ENCODE results near the gene ITGA1. TPM values are rescaled to one million over a fixed set of nuclear protein-coding genes. Genes with fewer than 3 reads are reported as not detected.

The ITGA1 gene
- total and polyA plus RNA-seq, 2 of the 13 experiments (the other 11 are each of a cell fraction or from before 2014, with no cell fraction given), result 23.1 to 28.6 TPM

GRCh38 chr5:52956915-52957747 is 169.4 kb downstream of the ITGA1 start (continued):
- TF ChIP-seq, protein P1, sequence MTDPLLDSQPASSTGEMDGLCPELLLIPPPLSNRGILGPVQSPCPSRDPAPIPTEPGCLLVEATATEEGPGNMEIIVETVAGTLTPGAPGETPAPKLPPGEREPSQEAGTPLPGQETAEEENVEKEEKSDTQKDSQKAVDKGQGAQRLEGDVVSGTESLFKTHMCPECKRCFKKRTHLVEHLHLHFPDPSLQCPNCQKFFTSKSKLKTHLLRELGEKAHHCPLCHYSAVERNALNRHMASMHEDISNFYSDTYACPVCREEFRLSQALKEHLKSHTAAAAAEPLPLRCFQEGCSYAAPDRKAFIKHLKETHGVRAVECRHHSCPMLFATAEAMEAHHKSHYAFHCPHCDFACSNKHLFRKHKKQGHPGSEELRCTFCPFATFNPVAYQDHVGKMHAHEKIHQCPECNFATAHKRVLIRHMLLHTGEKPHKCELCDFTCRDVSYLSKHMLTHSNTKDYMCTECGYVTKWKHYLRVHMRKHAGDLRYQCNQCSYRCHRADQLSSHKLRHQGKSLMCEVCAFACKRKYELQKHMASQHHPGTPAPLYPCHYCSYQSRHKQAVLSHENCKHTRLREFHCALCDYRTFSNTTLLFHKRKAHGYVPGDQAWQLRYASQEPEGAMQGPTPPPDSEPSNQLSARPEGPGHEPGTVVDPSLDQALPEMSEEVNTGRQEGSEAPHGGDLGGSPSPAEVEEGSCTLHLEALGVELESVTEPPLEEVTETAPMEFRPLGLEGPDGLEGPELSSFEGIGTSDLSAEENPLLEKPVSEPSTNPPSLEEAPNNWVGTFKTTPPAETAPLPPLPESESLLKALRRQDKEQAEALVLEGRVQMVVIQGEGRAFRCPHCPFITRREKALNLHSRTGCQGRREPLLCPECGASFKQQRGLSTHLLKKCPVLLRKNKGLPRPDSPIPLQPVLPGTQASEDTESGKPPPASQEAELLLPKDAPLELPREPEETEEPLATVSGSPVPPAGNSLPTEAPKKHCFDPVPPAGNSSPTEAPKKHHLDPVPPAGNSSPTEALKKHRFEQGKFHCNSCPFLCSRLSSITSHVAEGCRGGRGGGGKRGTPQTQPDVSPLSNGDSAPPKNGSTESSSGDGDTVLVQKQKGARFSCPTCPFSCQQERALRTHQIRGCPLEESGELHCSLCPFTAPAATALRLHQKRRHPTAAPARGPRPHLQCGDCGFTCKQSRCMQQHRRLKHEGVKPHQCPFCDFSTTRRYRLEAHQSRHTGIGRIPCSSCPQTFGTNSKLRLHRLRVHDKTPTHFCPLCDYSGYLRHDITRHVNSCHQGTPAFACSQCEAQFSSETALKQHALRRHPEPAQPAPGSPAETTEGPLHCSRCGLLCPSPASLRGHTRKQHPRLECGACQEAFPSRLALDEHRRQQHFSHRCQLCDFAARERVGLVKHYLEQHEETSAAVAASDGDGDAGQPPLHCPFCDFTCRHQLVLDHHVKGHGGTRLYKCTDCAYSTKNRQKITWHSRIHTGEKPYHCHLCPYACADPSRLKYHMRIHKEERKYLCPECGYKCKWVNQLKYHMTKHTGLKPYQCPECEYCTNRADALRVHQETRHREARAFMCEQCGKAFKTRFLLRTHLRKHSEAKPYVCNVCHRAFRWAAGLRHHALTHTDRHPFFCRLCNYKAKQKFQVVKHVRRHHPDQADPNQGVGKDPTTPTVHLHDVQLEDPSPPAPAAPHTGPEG (CRISPR knock-in tag; IDR thresholded peaks at IDR 0.05), result no peak
- TF ChIP-seq ZIK1 (CRISPR knock-in tag; IDR thresholded peaks at IDR 0.05; ENCODE audit: borderline replicate concordance, low read depth), result no peak
- TF ChIP-seq MIER3 (CRISPR knock-in tag; IDR thresholded peaks at IDR 0.05; ENCODE audit: borderline replicate concordance), result no peak
- 0 out of 2 replicates have a peak, but pooled peaks have one; percentile 48 for TF ChIP-seq NKX3-1 (CRISPR knock-in tag; IDR thresholded peaks at IDR 0.05)
- TF ChIP-seq BCL6 (CRISPR knock-in tag; IDR thresholded peaks at IDR 0.05), result no peak
- TF ChIP-seq ZSCAN12 (CRISPR knock-in tag; IDR thresholded peaks at IDR 0.05), result no peak
- peak; percentile 16; the same call in 1 of the 2 replicates for TF ChIP-seq SP5 (CRISPR knock-in tag; IDR thresholded peaks at IDR 0.05; ENCODE audit: borderline replicate concordance, low read depth)
- no peak for TF ChIP-seq ZNF557 (CRISPR knock-in tag; IDR thresholded peaks at IDR 0.05)
- TF ChIP-seq, protein P2, sequence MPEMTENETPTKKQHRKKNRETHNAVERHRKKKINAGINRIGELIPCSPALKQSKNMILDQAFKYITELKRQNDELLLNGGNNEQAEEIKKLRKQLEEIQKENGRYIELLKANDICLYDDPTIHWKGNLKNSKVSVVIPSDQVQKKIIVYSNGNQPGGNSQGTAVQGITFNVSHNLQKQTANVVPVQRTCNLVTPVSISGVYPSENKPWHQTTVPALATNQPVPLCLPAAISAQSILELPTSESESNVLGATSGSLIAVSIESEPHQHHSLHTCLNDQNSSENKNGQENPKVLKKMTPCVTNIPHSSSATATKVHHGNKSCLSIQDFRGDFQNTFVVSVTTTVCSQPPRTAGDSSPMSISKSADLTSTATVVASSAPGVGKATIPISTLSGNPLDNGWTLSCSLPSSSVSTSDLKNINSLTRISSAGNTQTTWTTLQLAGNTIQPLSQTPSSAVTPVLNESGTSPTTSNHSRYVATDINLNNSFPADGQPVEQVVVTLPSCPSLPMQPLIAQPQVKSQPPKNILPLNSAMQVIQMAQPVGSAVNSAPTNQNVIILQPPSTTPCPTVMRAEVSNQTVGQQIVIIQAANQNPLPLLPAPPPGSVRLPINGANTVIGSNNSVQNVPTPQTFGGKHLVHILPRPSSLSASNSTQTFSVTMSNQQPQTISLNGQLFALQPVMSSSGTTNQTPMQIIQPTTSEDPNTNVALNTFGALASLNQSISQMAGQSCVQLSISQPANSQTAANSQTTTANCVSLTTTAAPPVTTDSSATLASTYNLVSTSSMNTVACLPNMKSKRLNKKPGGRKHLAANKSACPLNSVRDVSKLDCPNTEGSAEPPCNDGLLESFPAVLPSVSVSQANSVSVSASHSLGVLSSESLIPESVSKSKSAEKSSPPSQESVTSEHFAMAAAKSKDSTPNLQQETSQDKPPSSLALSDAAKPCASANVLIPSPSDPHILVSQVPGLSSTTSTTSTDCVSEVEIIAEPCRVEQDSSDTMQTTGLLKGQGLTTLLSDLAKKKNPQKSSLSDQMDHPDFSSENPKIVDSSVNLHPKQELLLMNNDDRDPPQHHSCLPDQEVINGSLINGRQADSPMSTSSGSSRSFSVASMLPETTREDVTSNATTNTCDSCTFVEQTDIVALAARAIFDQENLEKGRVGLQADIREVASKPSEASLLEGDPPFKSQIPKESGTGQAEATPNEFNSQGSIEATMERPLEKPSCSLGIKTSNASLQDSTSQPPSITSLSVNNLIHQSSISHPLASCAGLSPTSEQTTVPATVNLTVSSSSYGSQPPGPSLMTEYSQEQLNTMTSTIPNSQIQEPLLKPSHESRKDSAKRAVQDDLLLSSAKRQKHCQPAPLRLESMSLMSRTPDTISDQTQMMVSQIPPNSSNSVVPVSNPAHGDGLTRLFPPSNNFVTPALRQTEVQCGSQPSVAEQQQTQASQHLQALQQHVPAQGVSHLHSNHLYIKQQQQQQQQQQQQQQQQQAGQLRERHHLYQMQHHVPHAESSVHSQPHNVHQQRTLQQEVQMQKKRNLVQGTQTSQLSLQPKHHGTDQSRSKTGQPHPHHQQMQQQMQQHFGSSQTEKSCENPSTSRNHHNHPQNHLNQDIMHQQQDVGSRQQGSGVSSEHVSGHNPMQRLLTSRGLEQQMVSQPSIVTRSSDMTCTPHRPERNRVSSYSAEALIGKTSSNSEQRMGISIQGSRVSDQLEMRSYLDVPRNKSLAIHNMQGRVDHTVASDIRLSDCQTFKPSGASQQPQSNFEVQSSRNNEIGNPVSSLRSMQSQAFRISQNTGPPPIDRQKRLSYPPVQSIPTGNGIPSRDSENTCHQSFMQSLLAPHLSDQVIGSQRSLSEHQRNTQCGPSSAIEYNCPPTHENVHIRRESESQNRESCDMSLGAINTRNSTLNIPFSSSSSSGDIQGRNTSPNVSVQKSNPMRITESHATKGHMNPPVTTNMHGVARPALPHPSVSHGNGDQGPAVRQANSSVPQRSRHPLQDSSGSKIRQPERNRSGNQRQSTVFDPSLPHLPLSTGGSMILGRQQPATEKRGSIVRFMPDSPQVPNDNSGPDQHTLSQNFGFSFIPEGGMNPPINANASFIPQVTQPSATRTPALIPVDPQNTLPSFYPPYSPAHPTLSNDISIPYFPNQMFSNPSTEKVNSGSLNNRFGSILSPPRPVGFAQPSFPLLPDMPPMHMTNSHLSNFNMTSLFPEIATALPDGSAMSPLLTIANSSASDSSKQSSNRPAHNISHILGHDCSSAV (CRISPR knock-in tag; IDR thresholded peaks at IDR 0.05; ENCODE audit: borderline replicate concordance), result no peak
- TF ChIP-seq ZNF672 (CRISPR knock-in tag; IDR thresholded peaks at IDR 0.05), result no peak
- TF ChIP-seq KLF6 (CRISPR knock-in tag; IDR thresholded peaks at IDR 0.05), result no peak
- no peak for TF ChIP-seq ZBTB20 (CRISPR knock-in tag; IDR thresholded peaks at IDR 0.05; ENCODE audit: borderline replicate concordance, low read depth)
- 0 out of 2 replicates have a peak, but pooled peaks have one; percentile 12 for TF ChIP-seq ZC3H4 (CRISPR knock-in tag; IDR thresholded peaks at IDR 0.05; ENCODE audit: borderline replicate concordance)
- no peak for TF ChIP-seq CC2D1A (CRISPR knock-in tag; IDR thresholded peaks at IDR 0.05)
- TF ChIP-seq ZNF460 (CRISPR knock-in tag; IDR thresholded peaks at IDR 0.05; ENCODE audit: borderline replicate concordance), result no peak
- no peak for TF ChIP-seq ZNF30 (CRISPR knock-in tag; IDR thresholded peaks at IDR 0.05)

Data from HepG2 (cell line).